Keratinocyte (primary cell): ENCODE results near the gene CAMK2G. TPM values are rescaled to one million over a fixed set of nuclear protein-coding genes. Genes with fewer than 3 reads are reported as not detected.

Experiments used
- DNase-seq: peaks from one replicate; pipeline ENCODE4 v3.0.0-alpha.2; 2011; ENCODE audit warnings: low read depth, missing footprints, low spot score
- FAIRE-seq: peaks from 2 replicates; lab custom pipeline; 2011; peaks lifted over from hg19 to GRCh38; lab: Jason Lieb, UNC
- H2AFZ ChIP-seq: 2 replicates; pipeline ENCODE4 v1.6.0; 2012; ENCODE audit warnings: low read length, control low read depth, inconsistent platforms; ENCODE audit not compliant: control insufficient read depth
- H3K27ac ChIP-seq: 2 replicates; pipeline ENCODE4 v1.5.1; 2011; ENCODE audit warnings: low read length; ENCODE audit not compliant: control insufficient read depth, insufficient read depth
- H3K27me3 ChIP-seq: 3 replicates; pipeline ENCODE4 v1.6.0; 2011; ENCODE audit warnings: low read length; ENCODE audit not compliant: control insufficient read depth, insufficient read depth; ENCODE audit errors: extremely low read depth
- H3K36me3 ChIP-seq, 2 experiments: 2 replicates in 1 of 2; 3 replicates in 1 of 2; pipeline ENCODE4 v1.5.1; 2011; ENCODE audit warnings: low read length in 2 of 2, mild to moderate bottlenecking in 1 of 2; ENCODE audit not compliant: control insufficient read depth in 2 of 2, insufficient read depth in 2 of 2; ENCODE audit errors: extremely low read depth in 1 of 2
- H3K4me1 ChIP-seq: 3 replicates; pipeline ENCODE4 v1.5.1; 2011; ENCODE audit warnings: low read length; ENCODE audit not compliant: control insufficient read depth, insufficient read depth; ENCODE audit errors: extremely low read depth
- H3K4me2 ChIP-seq: 3 replicates; pipeline ENCODE4 v1.6.0; 2011; ENCODE audit warnings: low read depth, low read length; ENCODE audit not compliant: control insufficient read depth, insufficient read depth; ENCODE audit errors: extremely low read depth
- H3K4me3 ChIP-seq, 3 experiments: fragments of 200-600 bp in 1 of 3; sonication (generic) in 1 of 3; 2 replicates in 2 of 3; 3 replicates in 1 of 3; pipeline ENCODE4 v1.5.1; 2011 to 2016; ENCODE audit warnings: low read length in 3 of 3, mild to moderate bottlenecking in 3 of 3, control low read depth in 2 of 3, inconsistent platforms in 1 of 3, low read depth in 1 of 3, mixed read lengths in 1 of 3, mixed run types in 1 of 3, moderate library complexity in 1 of 3; ENCODE audit not compliant: control insufficient read depth in 2 of 3, insufficient read depth in 2 of 3; ENCODE audit errors: extremely low read depth in 1 of 3
- H3K79me2 ChIP-seq: 2 replicates; pipeline ENCODE4 v1.6.0; 2012; ENCODE audit warnings: low read length; ENCODE audit not compliant: control insufficient read depth, insufficient read depth
- H3K9ac ChIP-seq: 3 replicates; pipeline ENCODE4 v1.6.0; 2011; ENCODE audit warnings: low read length; ENCODE audit not compliant: control insufficient read depth, insufficient read depth; ENCODE audit errors: extremely low read depth
- H3K9me1 ChIP-seq: 3 replicates; pipeline ENCODE4 v1.6.0; 2011; ENCODE audit warnings: low read length; ENCODE audit not compliant: control insufficient read depth, insufficient read depth; ENCODE audit errors: extremely low read depth
- H3K9me3 ChIP-seq: 2 replicates; pipeline ENCODE4 v1.5.1; 2012; ENCODE audit warnings: low read depth, low read length; ENCODE audit not compliant: control insufficient read depth
- H4K20me1 ChIP-seq: 3 replicates; pipeline ENCODE4 v1.6.0; 2011; ENCODE audit warnings: low read length; ENCODE audit not compliant: control insufficient read depth, insufficient read depth; ENCODE audit errors: extremely low read depth
- CTCF ChIP-seq, 3 experiments: IDR thresholded peaks in 1 of 3; conservative IDR thresholded peaks in 1 of 3; optimal IDR thresholded peaks in 1 of 3; 2 replicates in 2 of 3; 3 replicates in 1 of 3; pipeline versions ENCODE3 to v1.5.1; 2011; ENCODE audit warnings: low read length in 3 of 3, mild to moderate bottlenecking in 3 of 3, moderate library complexity in 2 of 3, control low read depth in 1 of 3, inconsistent platforms in 1 of 3; ENCODE audit not compliant: insufficient read depth in 2 of 3; ENCODE audit errors: extremely low read depth in 1 of 3
- EZH2 ChIP-seq: IDR thresholded peaks from one replicate; pipeline ENCODE4 v1.6.1; 2012; ENCODE audit warnings: inconsistent platforms, mild to moderate bottlenecking, low read length, moderate library complexity
- dilution Hi-C: fragments of 300-500 bp; cut with MboI; formaldehyde crosslinking; loops from one replicate; pipeline ENCODE4 v1.7.0; 2020; ENCODE audit warnings: low sequenced_read_pairs; ENCODE audit not compliant: extremely low pct_ligation_motif_present
- polyA plus RNA-seq, 5 experiments: library from polyadenylated mRNA; depleted of rRNA in 3 of 5; stranded (reverse) in 3 of 5; stranded (forward) in 1 of 5; unstranded in 1 of 5; fragments of >200 nt; gene quantifications; 1 replicate in 1 of 5; 2 replicates in 3 of 5; 3 replicates in 1 of 5; pipeline versions ENCODE4 v1.2.1 to v1.2.3, GENCODE V29; 2011 to 2012; ENCODE audit warnings: missing spikeins in 2 of 5, low read depth in 1 of 5, low replicate concordance in 1 of 5

Gene CAMK2G
- polyA plus RNA-seq, 1 donor (not counting 4 experiments of a cell fraction or from before 2014, with no cell fraction given): 17.6 TPM

- Histone ChIP-seq H4K20me1 (no peaks in the 10 kb centered on the region), H3K4me1 (peaks cover 35% of the 10 kb centered on the region), H3K9me3 (no peaks in the 10 kb centered on the region), H3K27ac (peak overlapping the region; percentile 10), H3K9ac (no peak overlapping the region), H3K4me2 (peak overlapping the region; percentile 35), H3K27me3 (no peaks in the 10 kb centered on the region), H3K9me1 (peaks cover 3% of the 10 kb centered on the region), H3K79me2 (peaks cover 8% of the 10 kb centered on the region), H2AFZ (peak overlapping the region; percentile 6), H3K4me3 (no peak overlapping the region), H3K36me3 (peaks cover under 1 to 2% of the 10 kb centered on the region in 2 experiments)
- dilution Hi-C loops: no loop called here
- no peak for FAIRE-seq
- TF ChIP-seq CTCF (optimal IDR thresholded peaks at IDR 0.05 in 1 of 3, IDR thresholded peaks at IDR 0.05 in 1 of 3, conservative IDR thresholded peaks at IDR 0.05 in 1 of 3; ENCODE audit: extremely low read depth in 1 of 3, insufficient read depth in 2 of 3, low read length in 3 of 3): no peak
- no peak for TF ChIP-seq EZH2
- no peak for DNase-seq
These were observed 1.8 kb upstream of the CAMK2G start for GRCh38 chr10:73876157-73876556.

- no peak for DNase-seq
- H3K9me3 ChIP-seq: no peaks in the 10 kb centered on the region
- H2AFZ ChIP-seq: peak overlapping the region; percentile 81
- no peak overlapping the region for H3K27ac ChIP-seq
- no peak for FAIRE-seq
- peaks cover 3% of the 10 kb centered on the region for H3K9me1 ChIP-seq
- peaks cover 33% of the 10 kb centered on the region for H3K4me1 ChIP-seq
- TF ChIP-seq CTCF (optimal IDR thresholded peaks at IDR 0.05 in 1 of 3, IDR thresholded peaks at IDR 0.05 in 1 of 3, conservative IDR thresholded peaks at IDR 0.05 in 1 of 3; ENCODE audit: extremely low read depth in 1 of 3, insufficient read depth in 2 of 3, low read length in 3 of 3) (no peak), EZH2 (no peak)
- peak overlapping the region; percentile 53 for H3K9ac ChIP-seq
- peaks cover 3 to 9% of the 10 kb centered on the region in 2 experiments for H3K36me3 ChIP-seq
- no peaks in the 10 kb centered on the region for H4K20me1 ChIP-seq
- dilution Hi-C loops: no loop called here
- H3K4me3 ChIP-seq: peak overlapping the region; percentile 30 to 66 (median 51)
- H3K79me2 ChIP-seq: peaks cover 9% of the 10 kb centered on the region
- H3K27me3 ChIP-seq: no peaks in the 10 kb centered on the region
- peak overlapping the region; percentile 70 for H3K4me2 ChIP-seq
These were observed 752 bp upstream of the CAMK2G start for GRCh38 chr10:73875139-73875475.
